ENCODE data around the gene ST6GAL1.

The ST6GAL1 gene

DNA sequence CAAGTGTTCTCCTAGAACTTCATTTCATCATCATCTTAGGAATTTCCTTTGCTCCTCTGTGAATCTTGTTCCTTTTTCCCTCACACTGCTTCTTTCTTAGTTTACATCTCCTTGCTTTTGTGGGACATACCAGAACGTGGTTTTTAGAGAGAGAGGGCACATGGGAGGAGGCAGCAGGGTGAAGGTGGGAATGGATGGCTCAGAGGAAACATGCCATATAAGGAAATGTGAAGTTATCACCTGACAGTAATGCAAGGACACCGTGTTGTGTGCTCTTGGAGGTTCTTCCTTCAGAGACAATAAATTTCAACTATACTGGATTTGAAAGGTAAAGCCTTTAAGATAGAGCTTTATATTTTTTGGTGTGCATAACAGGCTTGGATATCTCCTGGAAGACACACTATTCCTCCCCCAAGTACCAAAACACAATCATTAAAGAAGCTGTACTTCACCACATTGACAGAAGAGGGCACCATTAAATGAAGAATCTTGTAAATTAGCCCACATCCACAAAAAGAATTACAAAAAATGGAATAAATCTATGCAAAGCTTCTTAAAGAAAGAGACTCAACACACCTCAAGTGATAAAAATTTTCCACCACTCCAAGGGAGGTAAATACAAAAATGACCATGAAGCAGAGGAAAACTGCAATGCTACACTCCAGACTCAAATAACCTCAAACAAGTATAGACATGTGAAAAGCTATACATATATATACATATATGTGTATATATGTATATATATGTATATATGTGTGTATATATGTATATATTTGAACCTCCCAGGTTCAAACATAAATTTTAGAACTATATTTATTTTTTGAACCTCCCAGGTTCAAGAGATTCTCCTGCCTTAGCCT, 182.8 kb downstream of the ST6GAL1 start:
- peak; percentile 29 for DNase-seq (ENCODE audit: low spot score)

DNA sequence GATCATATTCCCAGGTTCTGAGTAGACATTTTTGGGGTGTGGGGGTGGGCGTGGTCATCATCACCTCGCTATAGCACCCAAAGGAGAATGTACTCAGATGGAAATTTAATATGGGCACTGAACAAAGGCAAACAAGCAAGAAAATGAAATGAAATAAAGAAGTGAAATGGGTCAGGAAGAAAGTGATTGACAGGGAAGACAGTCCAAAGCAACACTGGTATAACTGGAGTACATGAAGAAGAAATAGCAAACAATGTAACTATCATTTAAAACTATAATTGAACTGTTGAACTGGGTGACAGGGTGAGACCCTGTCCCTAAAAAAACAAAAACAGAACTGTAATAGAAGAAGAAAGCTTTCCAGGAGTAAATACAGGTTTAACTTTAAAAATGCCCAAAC, 184.2 kb downstream of the ST6GAL1 start:
- no peak for DNase-seq (ENCODE audit: low spot score)

DNA sequence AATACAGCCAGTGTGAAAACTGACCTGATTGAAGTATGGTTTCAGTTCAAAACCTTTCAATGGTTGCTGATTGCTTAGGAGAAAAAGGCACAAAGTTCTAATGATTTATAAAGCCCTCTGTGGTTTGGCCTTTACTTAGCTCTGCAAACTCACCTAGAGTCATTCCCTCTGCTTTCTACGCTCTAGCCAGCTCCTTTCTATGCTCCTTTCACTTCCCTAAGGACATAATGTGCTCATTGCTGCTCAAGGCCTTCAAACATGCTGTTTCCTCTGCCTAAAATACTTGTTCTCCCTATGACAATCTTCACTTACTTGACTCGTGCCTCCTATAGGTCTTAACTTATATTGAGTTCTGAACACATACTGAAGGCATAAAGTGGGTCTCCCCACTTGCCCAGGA, 190.0 kb downstream of the ST6GAL1 start:
- DNase-seq (ENCODE audit: low spot score), result no peak

DNA sequence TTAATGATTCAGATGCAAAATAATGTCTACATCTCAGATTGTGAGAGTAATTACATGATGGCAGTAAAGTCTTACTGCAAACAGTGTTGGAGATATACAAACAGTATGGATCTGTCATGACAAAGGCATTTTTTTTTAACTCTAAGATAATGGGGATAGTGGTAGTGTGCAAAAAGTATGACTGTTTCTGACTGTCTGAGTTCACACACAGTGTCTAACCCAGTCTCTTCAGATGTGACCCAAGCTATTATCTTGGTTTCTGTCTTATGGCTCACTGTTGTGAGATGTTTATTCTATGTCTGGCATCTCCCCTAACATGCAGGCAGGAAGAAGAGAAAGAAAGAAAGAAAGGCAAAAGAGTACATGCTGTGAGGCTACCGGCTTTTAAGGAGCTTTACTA, 191.9 kb downstream of the ST6GAL1 start:
- no peak for DNase-seq (ENCODE audit: low spot score)

DNA sequence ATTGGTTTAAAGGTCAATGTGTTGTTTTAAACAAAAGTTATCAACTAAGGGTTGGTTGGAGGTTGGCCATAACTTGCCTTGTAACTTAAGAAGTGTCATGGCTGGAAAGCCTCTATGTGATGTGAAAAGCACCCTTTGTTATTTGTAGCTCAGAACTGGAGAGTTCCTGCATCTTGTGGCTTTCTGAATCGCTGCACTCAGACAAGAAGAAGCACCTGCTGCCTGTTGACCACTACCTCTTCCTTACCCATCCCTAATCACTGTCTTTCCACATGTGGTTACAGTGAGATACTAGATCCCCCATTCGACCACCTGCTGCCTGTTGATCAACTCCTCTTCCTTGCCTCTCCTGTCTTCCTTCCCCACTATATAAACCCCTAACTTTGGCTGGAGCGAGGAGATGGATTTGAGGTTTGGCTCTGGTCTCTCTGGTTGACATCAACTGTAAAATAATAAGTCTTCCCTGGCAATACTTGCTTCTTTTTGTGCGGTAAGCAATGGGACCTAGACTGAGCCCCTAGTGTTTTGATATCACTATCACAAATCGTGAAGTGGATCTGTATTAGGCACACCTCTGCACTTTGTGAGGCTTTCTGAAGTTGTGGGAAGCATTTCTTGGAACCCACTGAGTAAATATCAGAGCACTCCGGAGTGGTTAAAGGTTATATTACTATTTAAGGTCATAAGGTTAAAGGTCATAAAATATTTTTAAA, 195.1 kb downstream of the ST6GAL1 start:
- DNase-seq (ENCODE audit: low spot score), result no peak
